CD4-positive, alpha-beta T cell (primary cell): ENCODE measurements around the gene NRK. TPM values are rescaled to one million over a fixed set of nuclear protein-coding genes. Genes with fewer than 3 reads are reported as not detected.
"Not testable (repeated sequence)": the region's sequence is repeated elsewhere in the genome, so short reads cannot be mapped to it uniquely, and the experiment has no call there.

Experiments
- ATAC-seq: fragments of 200-7000 bp; cut with Tn5 transposase; one replicate; pipeline ENCODE4 v1.10.0; 2022; ENCODE audit warnings: mild to moderate bottlenecking; ENCODE audit not compliant: poor library complexity
- CTCF ChIA-PET: fragments of 350-600 bp; sonication (Branson Sonifier 250); formaldehyde crosslinking; loops from one replicate; lab custom pipeline; 2021; ENCODE audit warnings: antibody characterized with exemption, inconsistent platforms; lab: Charles Lee
- POLR2A ChIA-PET: fragments of 350-600 bp; sonication (Branson Sonifier 250); formaldehyde crosslinking; loops from one replicate; lab custom pipeline; 2021; ENCODE audit warnings: antibody characterized with exemption, inconsistent platforms; lab: Charles Lee
- DNase-seq, 14 experiments: peaks; one replicate each; pipeline ENCODE4 v3.0.0-alpha.2; 2013 to 2020; ENCODE audit warnings: mixed read lengths in 2 of 14
- H3K27ac ChIP-seq, 2 donors: one replicate each; pipeline versions ENCODE4 v1.5.1 to v1.7.0; 2013; ENCODE audit warnings: low read length in 2 of 2, low read depth in 1 of 2, mild to moderate bottlenecking in 1 of 2
- H3K27me3 ChIP-seq, 2 experiments: 1 replicate in 1 of 2; 2 replicates in 1 of 2; pipeline versions ENCODE4 v1.6.1 to v1.7.0; 2013; ENCODE audit warnings: low read length in 2 of 2, control low read depth in 1 of 2, mild to moderate bottlenecking in 1 of 2, moderate library complexity in 1 of 2; ENCODE audit not compliant: insufficient read depth in 2 of 2, control insufficient read depth in 1 of 2
- H3K36me3 ChIP-seq: one replicate; pipeline ENCODE4 v1.6.1; 2013; ENCODE audit warnings: low read length, control low read depth; ENCODE audit not compliant: insufficient read depth
- H3K4me1 ChIP-seq: one replicate; pipeline ENCODE4 v1.6.1; 2013; ENCODE audit warnings: low read length, control low read depth; ENCODE audit not compliant: insufficient read depth
- H3K4me3 ChIP-seq: one replicate; pipeline ENCODE4 v1.5.1; 2013; ENCODE audit warnings: mild to moderate bottlenecking, low read length, moderate library complexity
- H3K9me3 ChIP-seq, 2 experiments: 1 replicate in 1 of 2; 2 replicates in 1 of 2; pipeline versions ENCODE4 v1.6.1 to v1.7.0; 2013; ENCODE audit warnings: low read length in 2 of 2, mild to moderate bottlenecking in 2 of 2, control low read depth in 1 of 2, moderate library complexity in 1 of 2; ENCODE audit not compliant: control insufficient read depth in 1 of 2, insufficient read depth in 1 of 2
- H3K27ac Mint-ChIP-seq: one replicate; pipeline ENCODE4 v1.8.0; 2020; ENCODE audit warnings: mixed read lengths
- H3K27me3 Mint-ChIP-seq: one replicate; pipeline ENCODE4 v1.8.0; 2021; ENCODE audit warnings: mixed read lengths
- H3K36me3 Mint-ChIP-seq: one replicate; pipeline ENCODE4 v1.8.0; 2021; ENCODE audit warnings: low read depth, mixed read lengths
- H3K4me1 Mint-ChIP-seq: one replicate; pipeline ENCODE4 v1.8.0; 2021; ENCODE audit warnings: low read depth, mixed read lengths
- H3K4me3 Mint-ChIP-seq: one replicate; pipeline ENCODE4 v1.8.0; 2020; ENCODE audit warnings: mild to moderate bottlenecking, mixed read lengths
- H3K9me3 Mint-ChIP-seq: one replicate; pipeline ENCODE4 v1.8.0; 2020; ENCODE audit warnings: mixed read lengths
- CTCF ChIP-seq: fragments of 200-600 bp; IDR thresholded peaks from one replicate; pipeline ENCODE4 v1.8.0; 2022; ENCODE audit warnings: antibody characterized with exemption, mild to moderate bottlenecking
- intact Hi-C, 2 experiments: fragments of 100-400 bp; cut with DNase I in 1 of 2; cut with micrococcal nuclease in 1 of 2; formaldehyde crosslinking; loops; one replicate each; pipeline versions ENCODE4 v1.15.1 to v1.9.0; 2023 to 2025; cut with DNase I, micrococcal nuclease
- total RNA-seq, 174 experiments: library from RNA in 2 of 174; stranded (reverse) in 2 of 174; gene quantifications; one replicate each; pipeline ENCODE4 v1.2.3 and lab custom pipeline; 2021 to 2026

Gene NRK
- total RNA-seq, 2 experiments from 2014 or later: not detected

- Histone ChIP-seq H3K27me3 (no peaks in the 10 kb centered on the region), H3K4me3 (no peak overlapping the region), H3K9me3 (peaks cover 0 to 5% of the 10 kb centered on the region in 2 experiments), H3K4me1 (no peaks in the 10 kb centered on the region), H3K27ac (no peak overlapping the region), H3K36me3 (no peaks in the 10 kb centered on the region)
- no peaks in the 10 kb centered on the region for H3K27me3 Mint-ChIP-seq
- ChIA-PET CTCF (interaction anchor here (0.9 kb wide), 1 partner anchor 10 kb away, joined by 3 read pairs; no protein-coding TSS in a partner anchor), POLR2A (no interaction called here)
- TF ChIP-seq CTCF: no peak
- ATAC-seq (no peak), DNase-seq (no peak)
- H3K9me3 Mint-ChIP-seq: no peaks in the 10 kb centered on the region
- intact Hi-C loops: no loop called here
- no peaks in the 10 kb centered on the region for H3K4me1 Mint-ChIP-seq
- no peak overlapping the region for H3K4me3 Mint-ChIP-seq
- no peaks in the 10 kb centered on the region for H3K36me3 Mint-ChIP-seq
- no peak overlapping the region for H3K27ac Mint-ChIP-seq
These were observed 46.7 kb upstream of the NRK start for GRCh38 chrX:105775679-105776078.

GRCh38 chrX:105781804-105782203 is 40.5 kb upstream of the NRK start:
- H3K9me3 Mint-ChIP-seq: no peaks in the 10 kb centered on the region
- ChIA-PET CTCF (no interaction called here), POLR2A (no interaction called here)
- no peak for TF ChIP-seq CTCF
- ATAC-seq (no peak), DNase-seq (no peak)
- Histone ChIP-seq H3K27ac (no peak overlapping the region), H3K36me3 (no peaks in the 10 kb centered on the region), H3K4me1 (no peaks in the 10 kb centered on the region), H3K4me3 (no peak overlapping the region), H3K9me3 (peaks cover 0 to 5% of the 10 kb centered on the region in 2 experiments), H3K27me3 (no peaks in the 10 kb centered on the region)
- no peaks in the 10 kb centered on the region for H3K4me1 Mint-ChIP-seq
- no peak overlapping the region for H3K27ac Mint-ChIP-seq
- H3K36me3 Mint-ChIP-seq: no peaks in the 10 kb centered on the region
- no peaks in the 10 kb centered on the region for H3K27me3 Mint-ChIP-seq
- no peak overlapping the region for H3K4me3 Mint-ChIP-seq
- intact Hi-C loops: no loop called here

DNA sequence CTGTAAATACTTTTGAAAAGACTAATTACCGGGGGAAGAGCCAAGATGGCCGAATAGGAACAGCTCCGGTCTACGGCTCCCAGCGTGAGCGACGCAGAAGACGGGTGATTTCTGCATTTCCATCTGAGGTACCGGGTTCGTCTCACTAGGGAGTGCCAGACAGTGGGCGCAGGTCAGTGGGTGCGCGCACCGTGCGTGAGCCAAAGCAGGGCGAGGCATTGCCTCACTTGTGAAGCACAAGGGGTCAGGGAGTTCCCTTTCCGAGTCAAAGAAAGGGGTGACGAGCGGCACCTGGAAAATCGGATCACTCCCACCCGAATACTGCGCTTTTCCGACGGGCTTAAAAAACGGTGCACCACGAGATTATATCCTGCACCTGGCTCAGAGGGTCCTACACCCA is 25.5 kb upstream of the NRK start:
- H3K36me3 ChIP-seq, H3K4me3 Mint-ChIP-seq, H3K27me3 Mint-ChIP-seq, H3K27me3 ChIP-seq, H3K4me1 Mint-ChIP-seq, H3K4me1 ChIP-seq, H3K9me3 ChIP-seq, H3K27ac ChIP-seq, DNase-seq, H3K27ac Mint-ChIP-seq, H3K9me3 Mint-ChIP-seq, intact Hi-C loops, ATAC-seq, POLR2A ChIA-PET, H3K4me3 ChIP-seq, CTCF ChIA-PET, H3K36me3 Mint-ChIP-seq: not testable (repeated sequence)

DNA sequence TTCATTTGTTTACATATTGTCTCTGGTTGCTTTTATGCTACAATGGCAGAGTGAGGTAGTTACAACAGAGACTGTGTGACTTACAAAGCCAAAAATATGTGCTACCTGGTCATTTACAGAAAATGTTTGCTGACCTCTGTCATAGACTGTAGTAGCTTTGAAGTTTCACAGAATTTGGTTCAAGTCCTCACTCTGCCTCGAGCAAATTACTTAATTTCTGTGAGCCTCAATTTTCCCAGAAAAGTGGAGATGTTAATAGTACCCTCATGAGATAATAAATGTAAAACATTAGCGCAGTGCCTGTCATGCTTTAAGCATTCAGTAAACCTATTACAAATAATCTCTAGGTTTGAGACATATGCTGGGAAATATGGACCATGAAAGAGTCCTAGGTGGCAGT is 18.4 kb upstream of the NRK start:
- no peak overlapping the region for H3K27ac ChIP-seq
- ChIA-PET POLR2A (no interaction called here), CTCF (no interaction called here)
- no peaks in the 10 kb centered on the region for H3K36me3 Mint-ChIP-seq
- H3K4me3 Mint-ChIP-seq: no peak overlapping the region
- H3K9me3 Mint-ChIP-seq: no peaks in the 10 kb centered on the region
- H3K4me3 ChIP-seq: no peak overlapping the region
- H3K27me3 ChIP-seq: no peaks in the 10 kb centered on the region
- ATAC-seq: no peak
- DNase-seq: no peak
- H3K27ac Mint-ChIP-seq: no peak overlapping the region
- H3K36me3 ChIP-seq: no peaks in the 10 kb centered on the region
- TF ChIP-seq CTCF: no peak
- H3K9me3 ChIP-seq: no peaks in the 10 kb centered on the region
- no peaks in the 10 kb centered on the region for H3K4me1 ChIP-seq
- no peaks in the 10 kb centered on the region for H3K4me1 Mint-ChIP-seq
- intact Hi-C loops: no loop called here
- no peaks in the 10 kb centered on the region for H3K27me3 Mint-ChIP-seq

- POLR2A ChIA-PET, H3K9me3 Mint-ChIP-seq, H3K27me3 Mint-ChIP-seq, intact Hi-C loops, DNase-seq, H3K4me1 Mint-ChIP-seq, H3K27ac Mint-ChIP-seq, H3K4me3 Mint-ChIP-seq, H3K36me3 ChIP-seq, H3K9me3 ChIP-seq, H3K27me3 ChIP-seq, ATAC-seq, H3K36me3 Mint-ChIP-seq, H3K4me1 ChIP-seq, H3K27ac ChIP-seq, CTCF ChIA-PET, H3K4me3 ChIP-seq: not testable (repeated sequence)
These were observed 16.7 kb upstream of the NRK start for GRCh38 chrX:105805655-105806054.
